BE2C (cell line): ENCODE results near the gene FARP1.

ENCODE experiments used
- DNase-seq: peaks from one replicate; pipeline ENCODE4 v3.0.0-alpha.2; 2020
- H3K27me3 ChIP-seq: fragments of 250-450 bp; sonication (Bioruptor Pico); 2 replicates; pipeline ENCODE4 v1.5.1; 2020; ENCODE audit warnings: mild to moderate bottlenecking
- H3K36me3 ChIP-seq: fragments of 250-450 bp; sonication (Bioruptor Pico); 2 replicates; pipeline ENCODE4 v1.5.1; 2020; ENCODE audit warnings: mild to moderate bottlenecking
- H3K4me1 ChIP-seq: fragments of 250-450 bp; sonication (Bioruptor Pico); 2 replicates; pipeline ENCODE4 v1.5.1; 2020
- H3K4me3 ChIP-seq: 2 replicates; pipeline ENCODE4 v1.5.1; 2011; ENCODE audit warnings: low read depth, low read length
- H3K9me3 ChIP-seq: fragments of 250-450 bp; sonication (Bioruptor Pico); 2 replicates; pipeline ENCODE4 v1.5.1; 2020
- CTCF ChIP-seq: IDR thresholded peaks from 2 replicates; pipeline ENCODE4 v1.5.1; 2012; ENCODE audit warnings: mild to moderate bottlenecking, low read depth, low read length

The FARP1 gene

DNA sequence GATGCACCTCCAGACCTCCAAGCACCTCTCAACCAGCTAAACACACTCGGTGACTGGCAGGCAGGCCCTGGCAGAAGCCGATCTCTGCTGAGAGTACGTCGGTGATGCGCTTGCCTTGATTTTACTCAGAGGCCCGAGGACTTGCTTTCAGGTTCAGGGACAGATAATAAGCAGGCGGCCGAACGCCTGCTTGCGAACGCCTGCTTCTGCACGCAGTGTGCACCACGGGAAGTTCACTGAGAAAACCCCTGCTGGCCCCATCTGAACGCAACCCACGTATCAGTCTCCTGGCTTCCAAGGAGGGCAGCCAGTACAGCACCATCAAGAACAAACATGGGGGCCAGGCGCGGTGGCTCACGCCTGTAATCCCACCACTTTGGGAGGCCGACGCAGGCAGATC lies 326.0 kb downstream of the FARP1 start:
- no peak for DNase-seq
- no peak for TF ChIP-seq CTCF
- Histone ChIP-seq H3K9me3 (no peaks in the 10 kb centered on the region), H3K36me3 (peaks cover 35% of the 10 kb centered on the region), H3K4me3 (no peak overlapping the region), H3K27me3 (no peaks in the 10 kb centered on the region), H3K4me1 (peaks cover 10% of the 10 kb centered on the region; the same call in 1 of the 2 replicates)

GRCh38 chr13:98470920-98471319 lies 328.0 kb downstream of the FARP1 start:
- Histone ChIP-seq H3K9me3 (no peaks in the 10 kb centered on the region), H3K36me3 (peaks cover 34% of the 10 kb centered on the region), H3K27me3 (no peaks in the 10 kb centered on the region), H3K4me1 (peaks cover 10% of the 10 kb centered on the region; the same call in 1 of the 2 replicates), H3K4me3 (no peak overlapping the region)
- DNase-seq: no peak
- no peak for TF ChIP-seq CTCF

GRCh38 chr13:98471934-98472333 lies 329.0 kb downstream of the FARP1 start:
- Histone ChIP-seq H3K36me3 (peaks cover 31% of the 10 kb centered on the region), H3K4me3 (no peak overlapping the region), H3K27me3 (no peaks in the 10 kb centered on the region), H3K9me3 (no peaks in the 10 kb centered on the region), H3K4me1 (peaks cover 10% of the 10 kb centered on the region; the same call in 1 of the 2 replicates)
- DNase-seq: no peak
- no peak for TF ChIP-seq CTCF

DNA sequence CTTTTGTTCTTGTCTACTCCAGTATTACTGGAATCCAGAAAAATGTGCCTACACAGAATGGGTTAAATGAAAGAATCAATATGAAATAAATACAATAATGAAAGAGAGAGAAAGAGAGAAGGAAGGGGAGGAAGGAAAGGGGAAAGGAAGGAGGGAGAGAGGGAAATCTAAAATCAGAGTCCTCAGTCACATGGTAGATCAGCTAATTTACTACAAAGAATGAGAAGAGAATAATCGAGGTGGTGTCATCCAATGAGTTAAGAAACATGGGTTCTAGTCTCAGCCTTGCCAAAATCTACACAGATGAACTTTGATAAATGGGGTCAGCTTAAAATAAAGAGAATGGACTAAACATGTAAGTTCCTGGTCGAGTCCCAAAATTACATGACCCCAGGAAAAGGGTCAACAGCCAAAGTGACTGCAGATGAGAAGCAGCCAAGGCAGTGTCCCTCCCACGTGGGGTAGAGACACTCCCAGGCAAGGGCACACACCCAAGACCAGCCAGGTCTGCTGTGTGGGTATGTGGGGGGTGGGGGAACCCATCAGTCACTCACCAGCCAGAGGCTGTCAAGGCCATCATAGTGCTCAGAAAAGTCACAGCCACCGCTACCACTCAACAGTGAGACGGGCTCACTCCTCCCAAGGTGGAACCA lies 330.4 kb downstream of the FARP1 start:
- Histone ChIP-seq H3K4me1 (peaks cover 8% of the 10 kb centered on the region), H3K27me3 (no peaks in the 10 kb centered on the region), H3K4me3 (no peak overlapping the region), H3K36me3 (peaks cover 31% of the 10 kb centered on the region), H3K9me3 (no peaks in the 10 kb centered on the region)
- DNase-seq: no peak
- TF ChIP-seq CTCF: no peak

GRCh38 chr13:98473788-98474144 lies 330.9 kb downstream of the FARP1 start:
- H3K9me3 ChIP-seq: no peaks in the 10 kb centered on the region
- H3K4me3 ChIP-seq: no peak overlapping the region
- no peak for DNase-seq
- H3K36me3 ChIP-seq: peaks cover 31% of the 10 kb centered on the region
- no peak for TF ChIP-seq CTCF
- H3K27me3 ChIP-seq: no peaks in the 10 kb centered on the region
- peaks cover 10% of the 10 kb centered on the region for H3K4me1 ChIP-seq

DNA sequence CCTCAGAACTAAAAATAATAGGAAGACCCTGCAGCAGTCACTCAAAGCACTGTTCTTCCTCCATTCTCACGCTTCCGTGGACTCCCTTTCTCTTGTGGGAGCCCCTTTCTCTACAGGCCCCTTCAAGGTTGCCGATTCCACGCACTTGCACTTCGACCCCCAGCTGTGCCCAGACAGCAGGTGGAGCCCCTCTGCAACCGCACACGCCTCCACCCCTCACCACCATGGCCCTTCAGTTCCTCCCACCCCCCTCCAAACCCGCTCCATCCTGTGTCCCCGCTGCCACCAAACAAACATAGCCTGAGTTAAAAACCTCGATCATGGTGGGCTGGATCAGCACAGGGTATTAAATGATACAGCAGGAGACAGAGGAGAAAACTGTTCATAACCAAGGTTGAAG lies 331.4 kb downstream of the FARP1 start:
- no peak for DNase-seq
- Histone ChIP-seq H3K4me1 (peaks cover 15% of the 10 kb centered on the region), H3K27me3 (no peaks in the 10 kb centered on the region), H3K9me3 (no peaks in the 10 kb centered on the region), H3K4me3 (no peak overlapping the region), H3K36me3 (peaks cover 31% of the 10 kb centered on the region)
- no peak for TF ChIP-seq CTCF
